Osteoblast (primary cell): ENCODE results near the gene ZBTB2. TPM values are rescaled to one million over a fixed set of nuclear protein-coding genes. Genes with fewer than 3 reads are reported as not detected.

ENCODE experiments used
- DNase-seq: peaks from one replicate; pipeline ENCODE4 v3.0.0; 2011; ENCODE audit warnings: low spot score, mixed read lengths; ENCODE audit not compliant: insufficient read length; ENCODE audit errors: missing footprints
- H2AFZ ChIP-seq: 2 replicates; pipeline ENCODE4 v1.6.0; 2011; ENCODE audit warnings: mild to moderate bottlenecking, low read length
- H3K27ac ChIP-seq: 2 replicates; pipeline ENCODE4 v1.5.1; 2011; ENCODE audit warnings: mild to moderate bottlenecking, low read depth, low read length, moderate library complexity
- H3K27me3 ChIP-seq: 2 replicates; pipeline ENCODE4 v1.6.0; 2012; ENCODE audit warnings: mild to moderate bottlenecking, control low read depth, inconsistent platforms, low read length, moderate library complexity; ENCODE audit not compliant: insufficient read depth
- H3K36me3 ChIP-seq: 2 replicates; pipeline ENCODE4 v1.5.1; 2011; ENCODE audit warnings: mild to moderate bottlenecking, low read length, control low read depth, moderate library complexity; ENCODE audit not compliant: insufficient read depth
- H3K4me1 ChIP-seq: 2 replicates; pipeline ENCODE4 v1.5.1; 2011; ENCODE audit warnings: mild to moderate bottlenecking, low read length, control low read depth, moderate library complexity; ENCODE audit not compliant: insufficient read depth
- H3K4me2 ChIP-seq: 2 replicates; pipeline ENCODE4 v1.6.0; 2011; ENCODE audit warnings: mild to moderate bottlenecking, low read length; ENCODE audit not compliant: insufficient read depth
- H3K4me3 ChIP-seq: fragments of 200-600 bp; sonication (generic); 3 replicates; pipeline ENCODE4 v1.5.1; 2012; ENCODE audit warnings: mild to moderate bottlenecking, low read length, inconsistent platforms; ENCODE audit not compliant: insufficient read depth
- H3K79me2 ChIP-seq: 2 replicates; pipeline ENCODE4 v1.6.0; 2012; ENCODE audit warnings: mild to moderate bottlenecking, low read length, control low read depth, inconsistent platforms; ENCODE audit not compliant: insufficient read depth
- H3K9me3 ChIP-seq: 2 replicates; pipeline ENCODE4 v1.5.1; 2011; ENCODE audit warnings: low read depth, low read length, control low read depth
- H4K20me1 ChIP-seq: 2 replicates; pipeline ENCODE4 v1.6.0; 2012; ENCODE audit warnings: mild to moderate bottlenecking, low read length, control low read depth; ENCODE audit not compliant: insufficient read depth
- total RNA-seq: library from RNA; depleted of rRNA; stranded (reverse); fragments of >200 nt; gene quantifications from 2 replicates; pipeline ENCODE4 v1.2.3, GENCODE V29; 2012
- TF ChIP-seq, protein P1 (sequence below): IDR thresholded peaks from 2 replicates; pipeline ENCODE4 v1.5.1; 2011; ENCODE audit warnings: mild to moderate bottlenecking, low read depth, low read length, moderate library complexity; ENCODE audit errors: extremely low read depth

Gene ZBTB2
- total RNA-seq, 1 donor, result 8.7 TPM

DNA sequence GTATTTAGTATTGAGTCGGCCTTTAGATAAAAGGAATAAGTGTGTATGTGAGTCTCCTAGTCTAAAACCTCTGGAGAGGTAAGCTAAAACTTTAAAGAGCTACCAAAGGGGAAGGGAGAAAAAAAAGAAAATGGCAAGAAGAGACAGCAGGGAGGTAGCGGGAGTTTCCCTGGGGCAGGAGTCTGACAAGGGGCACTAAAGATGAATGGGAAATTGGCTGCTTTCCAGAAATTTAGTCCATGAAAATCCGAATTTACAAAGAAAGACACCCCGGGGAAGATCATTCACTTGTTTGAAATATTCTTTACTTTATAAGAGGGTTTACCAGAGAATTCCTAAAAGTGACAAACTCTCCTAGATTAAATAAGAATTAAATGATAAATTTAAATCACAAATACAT lies 41.3 kb upstream of the ZBTB2 start:
- H3K27ac ChIP-seq, result no peak overlapping the region
- H3K4me3 ChIP-seq, result no peak overlapping the region
- no peak for DNase-seq
- no peaks in the 10 kb centered on the region for H3K9me3 ChIP-seq
- H3K79me2 ChIP-seq, result peaks cover 26% of the 10 kb centered on the region
- TF ChIP-seq, protein P1, sequence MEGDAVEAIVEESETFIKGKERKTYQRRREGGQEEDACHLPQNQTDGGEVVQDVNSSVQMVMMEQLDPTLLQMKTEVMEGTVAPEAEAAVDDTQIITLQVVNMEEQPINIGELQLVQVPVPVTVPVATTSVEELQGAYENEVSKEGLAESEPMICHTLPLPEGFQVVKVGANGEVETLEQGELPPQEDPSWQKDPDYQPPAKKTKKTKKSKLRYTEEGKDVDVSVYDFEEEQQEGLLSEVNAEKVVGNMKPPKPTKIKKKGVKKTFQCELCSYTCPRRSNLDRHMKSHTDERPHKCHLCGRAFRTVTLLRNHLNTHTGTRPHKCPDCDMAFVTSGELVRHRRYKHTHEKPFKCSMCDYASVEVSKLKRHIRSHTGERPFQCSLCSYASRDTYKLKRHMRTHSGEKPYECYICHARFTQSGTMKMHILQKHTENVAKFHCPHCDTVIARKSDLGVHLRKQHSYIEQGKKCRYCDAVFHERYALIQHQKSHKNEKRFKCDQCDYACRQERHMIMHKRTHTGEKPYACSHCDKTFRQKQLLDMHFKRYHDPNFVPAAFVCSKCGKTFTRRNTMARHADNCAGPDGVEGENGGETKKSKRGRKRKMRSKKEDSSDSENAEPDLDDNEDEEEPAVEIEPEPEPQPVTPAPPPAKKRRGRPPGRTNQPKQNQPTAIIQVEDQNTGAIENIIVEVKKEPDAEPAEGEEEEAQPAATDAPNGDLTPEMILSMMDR, result no peak
- H3K4me1 ChIP-seq, result peaks cover 16% of the 10 kb centered on the region
- H3K4me2 ChIP-seq, result no peak overlapping the region
- peaks cover 52% of the 10 kb centered on the region for H3K36me3 ChIP-seq
- H2AFZ ChIP-seq, result no peak overlapping the region
- no peaks in the 10 kb centered on the region for H3K27me3 ChIP-seq
- H4K20me1 ChIP-seq, result peaks cover 3% of the 10 kb centered on the region

DNA sequence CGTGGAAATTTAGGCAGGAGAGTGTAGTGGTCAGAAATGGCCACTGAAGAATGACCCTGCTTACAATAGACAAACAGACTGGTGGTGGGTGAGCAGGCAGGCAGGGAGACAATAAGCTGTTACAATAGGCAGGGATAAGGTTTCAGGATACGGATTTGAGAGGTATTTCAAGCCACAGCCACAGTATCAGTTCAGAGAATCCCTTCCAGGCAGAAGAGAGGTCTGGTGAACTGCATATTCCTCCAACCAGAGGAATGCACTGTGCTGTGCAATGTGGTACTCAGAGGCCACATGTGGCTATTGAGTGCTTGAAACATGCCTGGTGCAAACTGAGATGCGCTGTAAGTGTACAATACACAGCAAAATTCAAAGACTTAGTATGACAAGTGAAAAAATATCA lies 40.0 kb upstream of the ZBTB2 start:
- Histone ChIP-seq H3K79me2 (peaks cover 24% of the 10 kb centered on the region), H3K4me2 (no peak overlapping the region), H3K27ac (no peak overlapping the region), H4K20me1 (peaks cover 1% of the 10 kb centered on the region), H2AFZ (no peak overlapping the region), H3K27me3 (no peaks in the 10 kb centered on the region), H3K9me3 (no peaks in the 10 kb centered on the region), H3K4me1 (peaks cover 3% of the 10 kb centered on the region), H3K36me3 (peaks cover 60% of the 10 kb centered on the region), H3K4me3 (no peak overlapping the region)
- TF ChIP-seq, protein P1, result no peak
- no peak for DNase-seq

DNA sequence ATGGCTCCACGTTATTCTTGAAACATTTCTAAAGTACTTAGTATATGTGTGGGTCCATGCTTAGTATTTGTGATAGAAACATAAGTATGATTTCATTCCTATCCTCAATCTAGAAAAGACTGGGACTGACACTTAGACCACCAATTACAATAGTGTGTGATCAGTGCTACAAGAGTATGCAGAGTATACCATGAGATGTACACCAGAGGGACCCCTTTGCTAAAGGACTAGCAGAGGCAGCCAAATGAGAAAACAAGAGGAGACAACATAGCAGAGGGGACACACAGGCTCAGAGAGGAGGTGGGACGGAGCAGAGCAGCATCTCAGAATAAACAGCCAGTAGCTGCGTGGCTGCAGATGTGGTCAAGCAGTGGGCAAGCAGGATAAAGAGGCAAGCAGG lies 39.5 kb upstream of the ZBTB2 start:
- H4K20me1 ChIP-seq, result no peaks in the 10 kb centered on the region
- H3K27ac ChIP-seq, result no peak overlapping the region
- peaks cover 65% of the 10 kb centered on the region for H3K36me3 ChIP-seq
- H3K4me2 ChIP-seq, result no peak overlapping the region
- H3K4me1 ChIP-seq, result no peaks in the 10 kb centered on the region
- no peaks in the 10 kb centered on the region for H3K9me3 ChIP-seq
- no peak for DNase-seq
- H2AFZ ChIP-seq, result no peak overlapping the region
- no peak overlapping the region for H3K4me3 ChIP-seq
- H3K79me2 ChIP-seq, result peaks cover 22% of the 10 kb centered on the region
- no peaks in the 10 kb centered on the region for H3K27me3 ChIP-seq
- TF ChIP-seq, protein P1, result no peak

DNA sequence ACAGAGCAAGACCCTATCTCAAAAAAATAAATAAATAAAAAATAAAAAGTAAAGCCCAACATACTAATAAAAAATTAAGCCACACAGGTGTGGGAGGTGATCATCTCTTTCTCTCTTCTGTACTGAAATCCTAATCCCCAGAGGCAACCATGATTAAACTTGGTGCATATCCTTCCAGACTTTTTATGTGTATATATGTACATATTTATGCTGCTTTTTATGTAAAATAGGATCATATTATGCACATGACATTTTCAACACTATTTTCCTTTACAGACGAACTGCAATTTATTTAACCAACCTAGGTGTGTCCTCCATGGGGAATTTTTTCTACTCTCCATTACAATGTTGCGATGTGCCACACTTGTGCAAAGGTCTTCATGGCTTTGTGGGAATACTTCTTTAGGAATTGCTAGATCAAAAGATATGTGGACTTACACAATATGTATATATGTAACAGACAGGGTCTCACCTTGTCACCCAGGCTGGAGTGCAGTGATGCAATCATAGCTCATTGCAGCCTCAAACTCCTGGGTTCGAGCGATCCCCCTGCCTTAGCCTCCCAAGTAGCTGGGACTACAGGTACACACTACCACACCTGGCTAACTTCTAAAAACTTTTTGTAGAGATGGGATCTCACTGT lies 36.9 kb upstream of the ZBTB2 start:
- H3K9me3 ChIP-seq, result no peaks in the 10 kb centered on the region
- no peaks in the 10 kb centered on the region for H3K27me3 ChIP-seq
- H3K4me3 ChIP-seq, result no peak overlapping the region
- peaks cover 12% of the 10 kb centered on the region for H3K79me2 ChIP-seq
- H3K36me3 ChIP-seq, result peaks cover 79% of the 10 kb centered on the region
- no peak overlapping the region for H2AFZ ChIP-seq
- DNase-seq, result no peak
- no peaks in the 10 kb centered on the region for H3K4me1 ChIP-seq
- TF ChIP-seq, protein P1, result no peak
- H4K20me1 ChIP-seq, result no peaks in the 10 kb centered on the region
- no peak overlapping the region for H3K27ac ChIP-seq
- H3K4me2 ChIP-seq, result no peak overlapping the region
